HCT116 (cell line): ENCODE data around the gene ZNF674. TPM values are rescaled to one million over a fixed set of nuclear protein-coding genes. Genes with fewer than 3 reads are reported as not detected.

Experiments
- ATAC-seq: fragments of 200-7000 bp; cut with Tn5 transposase; 2 replicates; pipeline ENCODE4 v1.9.1; 2020; ENCODE audit warnings: mild to moderate bottlenecking, moderate library complexity
- BruUV-seq: library from RNA; stranded (reverse); fragments of 400-500 nt; replicated peaks from 2 replicates; lab custom pipeline; 2021; lab: Mats Ljungman, UMichigan
- CTCF ChIA-PET: fragments of 300-600 bp; sonication (Branson Sonifier 250); formaldehyde crosslinking; loops from one replicate; lab custom pipeline; 2021; ENCODE audit warnings: antibody characterized with exemption; lab: Charles Lee
- POLR2A ChIA-PET: fragments of 300-600, 350-600 bp; sonication (Branson Sonifier 250); formaldehyde crosslinking; loops from one replicate; lab custom pipeline; 2021; ENCODE audit warnings: antibody characterized with exemption; lab: Charles Lee
- RAD21 ChIA-PET, 2 experiments: fragments of 300-600 bp; sonication (Branson Sonifier 250); formaldehyde crosslinking; loops; one replicate each; lab custom pipeline; 2023; ENCODE audit warnings: low total read pairs in 2 of 2; ENCODE audit not compliant: uncharacterized antibody in 2 of 2, unreplicated experiment in 2 of 2, low non-redundant PET in 1 of 2; lab: Charles Lee
- DNase-seq: peaks from one replicate; pipeline ENCODE4 v3.0.0-alpha.2; 2010; ENCODE audit warnings: low read depth, low spot score
- H2AFZ ChIP-seq: fragments of 200-600 bp; shearing (Covaris generic), sonication (generic); 2 replicates; pipeline ENCODE4 v1.6.1; 2017; ENCODE audit warnings: low read depth, mixed run types, mixed read lengths, antibody characterized with exemption, low read length; ENCODE audit not compliant: poor library complexity, severe bottlenecking
- H3K27ac ChIP-seq: 2 replicates; pipeline ENCODE4 v1.5.1; 2012; ENCODE audit warnings: low read depth, low read length
- H3K27me3 ChIP-seq: fragments of 200-600 bp; sonication (generic); 2 replicates; pipeline ENCODE4 v1.6.1; 2016; ENCODE audit warnings: mixed run types, low read length, mixed read lengths; ENCODE audit not compliant: insufficient read depth
- H3K36me3 ChIP-seq, 2 experiments: fragments of 200-500 bp in 1 of 2; fragments of 200-600 bp in 1 of 2; sonication (Bioruptor generic) in 1 of 2; sonication (generic) in 1 of 2; 2 replicates each; pipeline versions ENCODE4 v1.5.1 to v1.6.1; 2014 to 2016; ENCODE audit warnings: low read length in 2 of 2, inconsistent platforms in 1 of 2, mixed read lengths in 1 of 2, mixed run types in 1 of 2; ENCODE audit not compliant: insufficient read depth in 2 of 2, control insufficient read depth in 1 of 2
- H3K4me1 ChIP-seq, 2 experiments: fragments of 200-600 bp in 1 of 2; sonication (generic) in 1 of 2; 2 replicates each; pipeline versions ENCODE4 v1.5.1 to v1.6.1; 2012 to 2017; ENCODE audit warnings: low read length in 2 of 2, inconsistent platforms in 1 of 2, mild to moderate bottlenecking in 1 of 2, mixed read lengths in 1 of 2, mixed run types in 1 of 2, moderate library complexity in 1 of 2; ENCODE audit not compliant: insufficient read depth in 2 of 2, control insufficient read depth in 1 of 2
- H3K4me2 ChIP-seq: fragments of 200-600 bp; sonication (generic); 2 replicates; pipeline ENCODE4 v1.6.1; 2017; ENCODE audit warnings: mixed run types, low read length, mixed read lengths
- H3K4me3 ChIP-seq, 2 experiments: fragments of 200-600 bp in 1 of 2; sonication (generic) in 1 of 2; replicated peaks in 1 of 2; 2 replicates each; pipeline ENCODE4 v1.5.1; 2011 to 2016; ENCODE audit warnings: low read length in 2 of 2, control low read depth in 1 of 2, low read depth in 1 of 2, mild to moderate bottlenecking in 1 of 2, mixed read lengths in 1 of 2, mixed run types in 1 of 2
- H3K79me2 ChIP-seq: fragments of 200-600 bp; sonication (generic); 2 replicates; pipeline ENCODE4 v1.6.1; 2017; ENCODE audit warnings: mild to moderate bottlenecking, mixed run types, low read length, moderate library complexity, mixed read lengths; ENCODE audit not compliant: insufficient read depth
- H3K9ac ChIP-seq: fragments of 200-600 bp; sonication (generic); 2 replicates; pipeline ENCODE4 v1.6.1; 2016; ENCODE audit warnings: low read length, mixed read lengths
- H3K9me2 ChIP-seq: fragments of 200-600 bp; sonication (generic), shearing (Covaris generic); 2 replicates; pipeline ENCODE4 v1.6.1; 2017; ENCODE audit warnings: mixed run types, mild to moderate bottlenecking, moderate library complexity; ENCODE audit not compliant: insufficient read depth
- H3K9me3 ChIP-seq, 2 experiments: fragments of 200-500 bp in 1 of 2; fragments of 200-600 bp in 1 of 2; sonication (Bioruptor generic) in 1 of 2; sonication (generic) in 1 of 2; 2 replicates each; pipeline ENCODE4 v1.6.1; 2014 to 2017; ENCODE audit warnings: low read length in 2 of 2, mixed read lengths in 2 of 2, inconsistent platforms in 1 of 2, low read depth in 1 of 2, mild to moderate bottlenecking in 1 of 2, mixed run types in 1 of 2, moderate library complexity in 1 of 2; ENCODE audit not compliant: control insufficient read depth in 1 of 2, insufficient read depth in 1 of 2
- H4K20me1 ChIP-seq: fragments of 200-600 bp; sonication (generic), shearing (Covaris generic); 2 replicates; pipeline ENCODE4 v1.6.1; 2017; ENCODE audit warnings: mixed run types, mild to moderate bottlenecking, moderate library complexity; ENCODE audit not compliant: insufficient read depth
- ZFX ChIP-seq: fragments of 450-650 bp; IDR thresholded peaks from 2 replicates; pipeline ENCODE4 v1.6.1; 2017
- intact Hi-C: fragments of 100-400 bp; cut with micrococcal nuclease; formaldehyde crosslinking; loops from 2 replicates; pipeline ENCODE4 v1.10.0; 2022
- total RNA-seq: library from RNA; stranded (reverse); gene quantifications from one replicate; pipeline ENCODE4 v1.2.1, GENCODE V29; 2021; ENCODE audit not compliant: unreplicated experiment
- TF ChIP-seq, protein P1 (sequence below): IDR thresholded peaks from 2 replicates; pipeline ENCODE4 v1.6.1; 2012; ENCODE audit warnings: low read depth
- TF ChIP-seq, protein P2 (sequence below): IDR thresholded peaks from 2 replicates; pipeline ENCODE4 v1.6.1; 2011; ENCODE audit warnings: mild to moderate bottlenecking, low read length, moderate library complexity; ENCODE audit not compliant: insufficient replicate concordance; ENCODE audit errors: extremely low read depth

ZNF674 gene
- total RNA-seq, 1 experiment from 2014 or later = 5.2 TPM

DNA sequence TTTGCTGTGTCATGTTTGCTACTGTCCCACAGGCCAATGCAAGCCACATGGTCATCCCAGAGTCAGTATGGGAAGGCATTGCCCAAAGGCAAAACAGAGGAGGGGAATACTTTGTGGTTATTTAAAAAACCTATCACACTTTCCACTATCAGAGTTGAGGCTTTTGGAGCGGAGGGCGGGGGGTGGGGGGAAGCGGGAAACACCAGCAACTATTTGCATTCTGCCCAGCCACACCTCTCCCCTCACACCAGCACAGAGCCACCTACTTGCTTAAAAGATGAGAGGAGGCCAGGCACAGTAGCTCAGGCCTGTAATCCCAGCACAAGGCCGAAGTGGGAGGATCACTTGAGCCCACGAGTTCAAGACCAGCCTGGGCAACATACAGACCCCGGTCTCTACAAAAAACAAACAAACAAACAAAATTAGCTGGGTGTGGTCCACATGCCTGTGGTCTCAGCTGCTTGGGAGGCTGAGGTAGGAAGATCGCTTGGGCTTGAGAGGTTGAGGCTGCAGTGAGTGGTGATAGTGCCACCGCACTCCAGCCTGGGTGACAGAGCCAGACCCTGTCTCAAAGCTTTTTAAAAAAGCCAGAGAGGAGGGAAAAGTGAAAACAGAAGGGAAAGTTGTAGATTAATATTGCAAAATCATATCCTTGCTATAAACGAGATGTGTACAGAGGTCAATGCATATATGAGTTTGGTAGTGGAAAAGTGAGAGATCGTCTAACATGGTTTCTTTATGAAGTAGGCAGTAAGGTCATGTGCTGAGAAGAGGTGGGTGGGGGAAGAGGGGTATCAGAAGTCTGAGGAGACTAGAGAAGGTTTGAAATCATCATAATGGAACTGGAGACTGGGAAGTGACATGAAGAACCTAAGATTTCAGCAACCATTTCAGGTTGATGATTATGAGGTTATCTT, 26.5 kb upstream of the ZNF674 start:
- no peaks in the 10 kb centered on the region for H3K9me3 ChIP-seq
- no peak for ATAC-seq
- RAD21 ChIA-PET = no interaction called here
- no peaks in the 10 kb centered on the region for H3K36me3 ChIP-seq
- H3K79me2 ChIP-seq = 0 out of 2 replicates have a peak, but pooled peaks cover 3% of the 10 kb centered on the region
- intact Hi-C loops = no loop called here
- no peak for DNase-seq
- BruUV-seq = no TSS peak
- POLR2A ChIA-PET = interaction anchor here (1.3 kb wide), 1 partner anchor 11 kb away, joined by 3 read pairs; no protein-coding TSS in a partner anchor
- no peaks in the 10 kb centered on the region for H4K20me1 ChIP-seq
- TF ChIP-seq, protein P1, sequence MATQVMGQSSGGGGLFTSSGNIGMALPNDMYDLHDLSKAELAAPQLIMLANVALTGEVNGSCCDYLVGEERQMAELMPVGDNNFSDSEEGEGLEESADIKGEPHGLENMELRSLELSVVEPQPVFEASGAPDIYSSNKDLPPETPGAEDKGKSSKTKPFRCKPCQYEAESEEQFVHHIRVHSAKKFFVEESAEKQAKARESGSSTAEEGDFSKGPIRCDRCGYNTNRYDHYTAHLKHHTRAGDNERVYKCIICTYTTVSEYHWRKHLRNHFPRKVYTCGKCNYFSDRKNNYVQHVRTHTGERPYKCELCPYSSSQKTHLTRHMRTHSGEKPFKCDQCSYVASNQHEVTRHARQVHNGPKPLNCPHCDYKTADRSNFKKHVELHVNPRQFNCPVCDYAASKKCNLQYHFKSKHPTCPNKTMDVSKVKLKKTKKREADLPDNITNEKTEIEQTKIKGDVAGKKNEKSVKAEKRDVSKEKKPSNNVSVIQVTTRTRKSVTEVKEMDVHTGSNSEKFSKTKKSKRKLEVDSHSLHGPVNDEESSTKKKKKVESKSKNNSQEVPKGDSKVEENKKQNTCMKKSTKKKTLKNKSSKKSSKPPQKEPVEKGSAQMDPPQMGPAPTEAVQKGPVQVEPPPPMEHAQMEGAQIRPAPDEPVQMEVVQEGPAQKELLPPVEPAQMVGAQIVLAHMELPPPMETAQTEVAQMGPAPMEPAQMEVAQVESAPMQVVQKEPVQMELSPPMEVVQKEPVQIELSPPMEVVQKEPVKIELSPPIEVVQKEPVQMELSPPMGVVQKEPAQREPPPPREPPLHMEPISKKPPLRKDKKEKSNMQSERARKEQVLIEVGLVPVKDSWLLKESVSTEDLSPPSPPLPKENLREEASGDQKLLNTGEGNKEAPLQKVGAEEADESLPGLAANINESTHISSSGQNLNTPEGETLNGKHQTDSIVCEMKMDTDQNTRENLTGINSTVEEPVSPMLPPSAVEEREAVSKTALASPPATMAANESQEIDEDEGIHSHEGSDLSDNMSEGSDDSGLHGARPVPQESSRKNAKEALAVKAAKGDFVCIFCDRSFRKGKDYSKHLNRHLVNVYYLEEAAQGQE = no peak
- TF ChIP-seq ZFX = no peak
- TF ChIP-seq, protein P2, sequence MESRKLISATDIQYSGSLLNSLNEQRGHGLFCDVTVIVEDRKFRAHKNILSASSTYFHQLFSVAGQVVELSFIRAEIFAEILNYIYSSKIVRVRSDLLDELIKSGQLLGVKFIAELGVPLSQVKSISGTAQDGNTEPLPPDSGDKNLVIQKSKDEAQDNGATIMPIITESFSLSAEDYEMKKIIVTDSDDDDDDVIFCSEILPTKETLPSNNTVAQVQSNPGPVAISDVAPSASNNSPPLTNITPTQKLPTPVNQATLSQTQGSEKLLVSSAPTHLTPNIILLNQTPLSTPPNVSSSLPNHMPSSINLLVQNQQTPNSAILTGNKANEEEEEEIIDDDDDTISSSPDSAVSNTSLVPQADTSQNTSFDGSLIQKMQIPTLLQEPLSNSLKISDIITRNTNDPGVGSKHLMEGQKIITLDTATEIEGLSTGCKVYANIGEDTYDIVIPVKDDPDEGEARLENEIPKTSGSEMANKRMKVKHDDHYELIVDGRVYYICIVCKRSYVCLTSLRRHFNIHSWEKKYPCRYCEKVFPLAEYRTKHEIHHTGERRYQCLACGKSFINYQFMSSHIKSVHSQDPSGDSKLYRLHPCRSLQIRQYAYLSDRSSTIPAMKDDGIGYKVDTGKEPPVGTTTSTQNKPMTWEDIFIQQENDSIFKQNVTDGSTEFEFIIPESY = no peak
- H3K4me2 ChIP-seq = no peak overlapping the region
- H3K4me1 ChIP-seq = peaks cover 8 to 34% of the 10 kb centered on the region in 2 experiments; a peak in 3 of 4 replicates
- no peak overlapping the region for H3K9ac ChIP-seq
- no peaks in the 10 kb centered on the region for H3K27me3 ChIP-seq
- CTCF ChIA-PET = no interaction called here
- no peak overlapping the region for H3K27ac ChIP-seq
- no peak overlapping the region for H2AFZ ChIP-seq
- no peaks in the 10 kb centered on the region for H3K9me2 ChIP-seq
- no peak overlapping the region for H3K4me3 ChIP-seq
